Neural crest cell (in vitro differentiated cells): ENCODE data around the gene PAPSS1. TPM values are rescaled to one million over a fixed set of nuclear protein-coding genes. Genes with fewer than 3 reads are reported as not detected.
"Not testable (repeated sequence)": the region's sequence is repeated elsewhere in the genome, so short reads cannot be mapped to it uniquely, and the experiment has no call there.

Experiments used
- DNase-seq: peaks from one replicate; pipeline ENCODE4 v3.0.0; 2021; ENCODE audit warnings: low read depth, mixed read lengths, low spot score
- H3K27ac Mint-ChIP-seq: one replicate; pipeline ENCODE4 v1.8.0; 2021; ENCODE audit warnings: mild to moderate bottlenecking, mixed read lengths; ENCODE audit not compliant: unreplicated experiment
- H3K27me3 Mint-ChIP-seq: 2 replicates; pipeline ENCODE4 v1.8.0; 2021; ENCODE audit warnings: low read depth, mild to moderate bottlenecking, mixed read lengths
- H3K36me3 Mint-ChIP-seq: 2 replicates; pipeline ENCODE4 v1.8.0; 2021; ENCODE audit warnings: low read depth, mild to moderate bottlenecking, mixed read lengths
- H3K4me1 Mint-ChIP-seq: 2 replicates; pipeline ENCODE4 v1.8.0; 2021; ENCODE audit warnings: mixed read lengths
- H3K4me3 Mint-ChIP-seq: one replicate; pipeline ENCODE4 v1.8.0; 2021; ENCODE audit warnings: mild to moderate bottlenecking, mixed read lengths
- H3K9me3 Mint-ChIP-seq: 2 replicates; pipeline ENCODE4 v1.8.0; 2021; ENCODE audit warnings: mixed read lengths
- CTCF ChIP-seq: fragments of 200-600 bp; sonication (generic); conservative IDR thresholded peaks from 2 replicates; pipeline ENCODE4 v1.5.0; 2021; ENCODE audit warnings: antibody characterized with exemption, mild to moderate bottlenecking
- total RNA-seq: library from RNA; stranded (reverse); gene quantifications from 2 replicates; pipeline ENCODE4 v1.2.1, GENCODE V29; 2021

The PAPSS1 gene
- total RNA-seq, 1 donor from 2014 or later: 78.6 TPM

DNA sequence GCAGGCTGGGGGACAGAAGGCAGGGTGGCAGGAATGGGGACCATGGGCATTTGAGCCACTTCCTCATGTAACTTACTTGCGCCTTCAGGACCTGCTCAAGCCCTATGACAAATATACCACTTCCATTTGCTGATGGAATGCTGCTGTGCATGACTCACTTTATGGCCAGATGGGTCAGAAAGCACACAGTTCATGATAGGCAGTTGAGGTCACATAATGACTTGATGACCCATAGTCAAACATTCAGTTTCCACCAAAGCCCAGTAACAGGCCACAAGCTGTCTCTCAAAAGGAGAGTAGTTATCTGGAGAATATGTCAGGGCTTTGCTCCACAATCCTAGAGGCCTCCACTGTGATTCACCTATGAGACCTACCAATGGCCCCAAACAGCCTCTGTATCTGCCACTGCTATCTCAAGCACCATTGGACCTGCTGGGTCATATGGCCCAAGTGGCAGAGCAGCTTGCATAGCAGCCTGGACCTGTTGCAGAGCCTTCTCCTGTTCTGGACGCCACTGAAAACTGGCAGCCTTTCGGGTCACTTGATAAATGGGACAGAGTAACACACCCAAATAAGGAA is 5.3 kb upstream of the PAPSS1 start:
- no peak for TF ChIP-seq CTCF
- Mint-ChIP-seq H3K27me3 (peaks cover 13% of the 10 kb centered on the region), H3K9me3 (no peaks in the 10 kb centered on the region)

GRCh38 chr4:107723331-107723730 is 3.3 kb upstream of the PAPSS1 start:
- H3K4me1 Mint-ChIP-seq: peaks cover 26% of the 10 kb centered on the region
- not testable (repeated sequence) for DNase-seq, H3K36me3 Mint-ChIP-seq, H3K27ac Mint-ChIP-seq, H3K9me3 Mint-ChIP-seq
- peak overlapping the region; percentile 9 for H3K4me3 Mint-ChIP-seq
- peaks cover 14% of the 10 kb centered on the region for H3K27me3 Mint-ChIP-seq

More for the DNA sequence above, 5.3 kb upstream of the PAPSS1 start:
- Mint-ChIP-seq H3K27ac (no peak overlapping the region), H3K4me3 (peak overlapping the region; percentile 64), H3K36me3 (no peaks in the 10 kb centered on the region), H3K4me1 (peaks cover 12% of the 10 kb centered on the region)
- DNase-seq: no peak

DNA sequence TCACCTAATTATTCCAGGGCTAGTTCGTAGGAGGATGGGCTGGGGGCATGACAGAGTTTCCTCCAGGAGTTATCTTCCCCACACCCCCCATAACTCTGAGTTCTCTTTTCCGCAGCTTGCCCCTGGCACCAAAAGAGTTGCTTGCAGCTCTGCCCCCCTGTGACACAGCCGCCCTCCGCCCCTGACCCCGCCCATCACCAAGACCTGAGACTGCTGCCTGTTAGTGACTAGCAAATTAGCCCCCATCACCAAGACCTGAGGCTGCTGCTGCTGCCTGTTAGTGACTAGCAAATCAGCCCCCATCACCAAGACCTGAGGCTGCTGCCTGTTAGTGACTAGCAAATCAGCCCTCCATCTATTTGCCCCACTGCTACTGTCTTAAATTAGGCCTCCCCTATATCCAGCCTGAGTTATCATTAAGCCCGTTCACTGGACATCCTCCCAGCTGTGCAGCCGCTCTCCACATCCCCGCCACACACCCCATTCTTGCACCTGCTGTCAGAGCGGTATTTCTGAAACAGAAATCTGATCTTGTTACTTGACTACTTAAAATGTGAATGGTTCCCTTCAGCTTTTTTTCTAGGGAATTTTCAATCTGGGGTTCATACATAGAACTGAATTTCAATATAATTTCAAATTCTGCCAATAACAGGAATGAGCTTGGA is 1.5 kb upstream of the PAPSS1 start:
- no peak for DNase-seq
- no peak for TF ChIP-seq CTCF
- H3K36me3 Mint-ChIP-seq: peaks cover 3% of the 10 kb centered on the region
- no peaks in the 10 kb centered on the region for H3K9me3 Mint-ChIP-seq
- peak overlapping the region; percentile 97 for H3K4me3 Mint-ChIP-seq
- H3K27me3 Mint-ChIP-seq: peaks cover 14% of the 10 kb centered on the region
- H3K27ac Mint-ChIP-seq: no peak overlapping the region
- H3K4me1 Mint-ChIP-seq: peaks cover 36% of the 10 kb centered on the region

GRCh38 chr4:107719207-107719921 is 670 bp downstream of the PAPSS1 start:
- Mint-ChIP-seq H3K27ac (peak overlapping the region; percentile 91), H3K9me3 (no peaks in the 10 kb centered on the region), H3K4me1 (peaks cover 36% of the 10 kb centered on the region), H3K4me3 (peak overlapping the region; percentile 97), H3K27me3 (peaks cover 14% of the 10 kb centered on the region), H3K36me3 (peaks cover 5% of the 10 kb centered on the region)
- TF ChIP-seq CTCF: no peak
- DNase-seq: no peak

GRCh38 chr4:107718351-107718965 is 1.6 kb downstream of the PAPSS1 start:
- DNase-seq: no peak
- no peak overlapping the region for H3K27ac Mint-ChIP-seq
- peaks cover 14% of the 10 kb centered on the region for H3K27me3 Mint-ChIP-seq
- no peak for TF ChIP-seq CTCF
- H3K4me1 Mint-ChIP-seq: peaks cover 40% of the 10 kb centered on the region
- H3K9me3 Mint-ChIP-seq: no peaks in the 10 kb centered on the region
- peak overlapping the region; percentile 97 for H3K4me3 Mint-ChIP-seq
- H3K36me3 Mint-ChIP-seq: peaks cover 10% of the 10 kb centered on the region
